OCI-LY3 (cell line): Measurements from ENCODE around the gene CPXM2.

Experiments used
- H2AFZ ChIP-seq: fragments of 200-600, 300-600 bp; shearing (Covaris generic); 2 replicates; pipeline ENCODE4 v1.6.0; 2014; ENCODE audit warnings: antibody characterized with exemption, low read depth, low read length
- H3K27ac ChIP-seq: fragments of 200-600, 300-600 bp; sonication (generic); 2 replicates; pipeline ENCODE4 v1.5.1; 2014; ENCODE audit warnings: mild to moderate bottlenecking, low read length, moderate library complexity, mixed read lengths
- H3K27me3 ChIP-seq: fragments of 200-600, 300-600 bp; sonication (generic); 2 replicates; pipeline ENCODE4 v1.6.1; 2014; ENCODE audit warnings: low read depth, low read length, mixed read lengths
- H3K36me3 ChIP-seq: fragments of 200-600, 300-600 bp; sonication (generic); replicated peaks from 2 replicates; pipeline ENCODE3; 2014; ENCODE audit warnings: low read depth, low read length, mixed read lengths
- H3K4me1 ChIP-seq: fragments of 300-600, 200-600 bp; sonication (generic); 2 replicates; pipeline ENCODE4 v1.6.1; 2014; ENCODE audit warnings: low read length, mixed read lengths
- H3K4me2 ChIP-seq: fragments of 200-600, 300-600 bp; sonication (generic); 2 replicates; pipeline ENCODE4 v1.6.1; 2014; ENCODE audit warnings: low read length, mixed read lengths
- H3K4me3 ChIP-seq: fragments of 300-600, 200-600 bp; sonication (generic); 2 replicates; pipeline ENCODE4 v1.5.1; 2014; ENCODE audit warnings: antibody characterized with exemption, mild to moderate bottlenecking, low read length, moderate library complexity
- H3K79me2 ChIP-seq: fragments of 300-600, 200-600 bp; shearing (Covaris generic); 2 replicates; pipeline ENCODE4 v1.6.1; 2014; ENCODE audit warnings: mild to moderate bottlenecking, low read length, mixed read lengths
- H3K9ac ChIP-seq: fragments of 300-600, 200-600 bp; shearing (Covaris generic); 2 replicates; pipeline ENCODE4 v1.6.0; 2014; ENCODE audit warnings: mild to moderate bottlenecking, low read length, moderate library complexity
- H3K9me3 ChIP-seq: fragments of 200-600, 300-600 bp; shearing (Covaris generic); 2 replicates; pipeline ENCODE4 v1.6.1; 2014; ENCODE audit warnings: low read length, mixed read lengths; ENCODE audit not compliant: insufficient read depth
- H4K20me1 ChIP-seq: fragments of 200-600, 300-600 bp; sonication (generic); 2 replicates; pipeline ENCODE4 v1.6.1; 2016; ENCODE audit warnings: low read length, mixed read lengths; ENCODE audit not compliant: insufficient read depth
- EZH2phosphoT487 ChIP-seq: fragments of 200-600 bp; shearing (Covaris generic); IDR thresholded peaks from 2 replicates; pipeline ENCODE4 v1.6.1; 2018; ENCODE audit warnings: antibody characterized with exemption, mixed run types, low read depth
- TF ChIP-seq, protein P1 (sequence below): fragments of 200-600, 300-600 bp; sonication (generic); IDR thresholded peaks from 2 replicates; pipeline ENCODE4 v1.5.1; 2014; ENCODE audit warnings: antibody characterized with exemption, low read length, low read depth

CPXM2 gene

DNA sequence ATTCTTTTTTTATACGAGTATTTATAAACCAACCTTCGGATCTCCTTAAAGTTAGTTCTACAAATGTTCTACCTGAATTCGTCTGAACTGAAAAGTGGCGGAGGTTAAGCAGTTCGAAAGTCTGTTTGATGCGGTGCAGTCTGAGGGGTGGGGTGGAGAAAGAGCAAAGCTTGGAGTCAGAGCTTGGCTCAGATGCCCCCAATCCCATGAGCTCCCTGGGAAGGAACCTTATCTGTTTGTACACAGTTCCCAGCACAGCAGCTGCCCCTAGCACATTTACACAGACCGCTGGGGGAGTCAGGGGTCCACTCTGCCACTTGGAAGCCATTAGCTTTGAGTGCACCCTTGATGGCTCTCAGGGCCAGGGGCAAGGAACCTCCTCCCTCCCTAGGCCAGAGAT is 30.8 kb downstream of the CPXM2 start:
- Histone ChIP-seq H3K27ac (no peak overlapping the region), H3K4me3 (no peak overlapping the region), H4K20me1 (no peaks in the 10 kb centered on the region), H2AFZ (no peak overlapping the region), H3K9me3 (no peaks in the 10 kb centered on the region), H3K4me1 (no peaks in the 10 kb centered on the region), H3K36me3 (no peaks in the 10 kb centered on the region), H3K27me3 (no peaks in the 10 kb centered on the region), H3K9ac (no peak overlapping the region), H3K4me2 (no peak overlapping the region), H3K79me2 (no peaks in the 10 kb centered on the region)
- TF ChIP-seq, protein P1, sequence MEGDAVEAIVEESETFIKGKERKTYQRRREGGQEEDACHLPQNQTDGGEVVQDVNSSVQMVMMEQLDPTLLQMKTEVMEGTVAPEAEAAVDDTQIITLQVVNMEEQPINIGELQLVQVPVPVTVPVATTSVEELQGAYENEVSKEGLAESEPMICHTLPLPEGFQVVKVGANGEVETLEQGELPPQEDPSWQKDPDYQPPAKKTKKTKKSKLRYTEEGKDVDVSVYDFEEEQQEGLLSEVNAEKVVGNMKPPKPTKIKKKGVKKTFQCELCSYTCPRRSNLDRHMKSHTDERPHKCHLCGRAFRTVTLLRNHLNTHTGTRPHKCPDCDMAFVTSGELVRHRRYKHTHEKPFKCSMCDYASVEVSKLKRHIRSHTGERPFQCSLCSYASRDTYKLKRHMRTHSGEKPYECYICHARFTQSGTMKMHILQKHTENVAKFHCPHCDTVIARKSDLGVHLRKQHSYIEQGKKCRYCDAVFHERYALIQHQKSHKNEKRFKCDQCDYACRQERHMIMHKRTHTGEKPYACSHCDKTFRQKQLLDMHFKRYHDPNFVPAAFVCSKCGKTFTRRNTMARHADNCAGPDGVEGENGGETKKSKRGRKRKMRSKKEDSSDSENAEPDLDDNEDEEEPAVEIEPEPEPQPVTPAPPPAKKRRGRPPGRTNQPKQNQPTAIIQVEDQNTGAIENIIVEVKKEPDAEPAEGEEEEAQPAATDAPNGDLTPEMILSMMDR = no peak
- no peak for TF ChIP-seq EZH2phosphoT487

GRCh38 chr10:123860209-123860608 is 31.4 kb downstream of the CPXM2 start:
- no peak overlapping the region for H3K27ac ChIP-seq
- no peak overlapping the region for H2AFZ ChIP-seq
- H3K4me2 ChIP-seq = no peak overlapping the region
- H3K4me3 ChIP-seq = no peak overlapping the region
- TF ChIP-seq EZH2phosphoT487 = no peak
- TF ChIP-seq, protein P1 = no peak
- H4K20me1 ChIP-seq = no peaks in the 10 kb centered on the region
- no peaks in the 10 kb centered on the region for H3K27me3 ChIP-seq
- no peaks in the 10 kb centered on the region for H3K4me1 ChIP-seq
- H3K9ac ChIP-seq = no peak overlapping the region
- H3K79me2 ChIP-seq = no peaks in the 10 kb centered on the region
- H3K36me3 ChIP-seq = no peaks in the 10 kb centered on the region
- no peaks in the 10 kb centered on the region for H3K9me3 ChIP-seq

DNA sequence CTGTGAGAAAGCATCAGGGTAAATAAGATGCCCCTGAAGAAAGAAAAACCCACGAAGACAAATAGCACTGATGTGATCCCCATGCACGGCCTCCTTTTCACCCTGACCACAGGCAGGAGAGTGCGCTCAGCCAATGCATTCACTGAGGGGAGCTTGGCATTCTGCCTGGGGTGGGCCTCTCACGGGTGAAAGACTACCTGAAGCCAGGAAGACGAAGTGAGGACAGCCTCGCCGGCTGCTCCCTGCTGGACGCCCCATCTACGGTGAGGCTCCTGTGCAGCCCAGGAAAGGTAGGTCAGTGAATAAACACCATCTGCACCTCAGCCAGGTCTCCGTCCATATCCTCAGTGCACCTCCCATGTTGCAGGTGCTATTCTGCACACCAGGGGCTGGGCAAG is 32.0 kb downstream of the CPXM2 start:
- Histone ChIP-seq H2AFZ (no peak overlapping the region), H3K27ac (no peak overlapping the region), H4K20me1 (no peaks in the 10 kb centered on the region), H3K4me1 (no peaks in the 10 kb centered on the region), H3K36me3 (no peaks in the 10 kb centered on the region), H3K27me3 (no peaks in the 10 kb centered on the region), H3K4me3 (no peak overlapping the region), H3K79me2 (no peaks in the 10 kb centered on the region), H3K9me3 (no peaks in the 10 kb centered on the region), H3K4me2 (no peak overlapping the region), H3K9ac (no peak overlapping the region)
- TF ChIP-seq EZH2phosphoT487 = no peak
- TF ChIP-seq, protein P1 = no peak

DNA sequence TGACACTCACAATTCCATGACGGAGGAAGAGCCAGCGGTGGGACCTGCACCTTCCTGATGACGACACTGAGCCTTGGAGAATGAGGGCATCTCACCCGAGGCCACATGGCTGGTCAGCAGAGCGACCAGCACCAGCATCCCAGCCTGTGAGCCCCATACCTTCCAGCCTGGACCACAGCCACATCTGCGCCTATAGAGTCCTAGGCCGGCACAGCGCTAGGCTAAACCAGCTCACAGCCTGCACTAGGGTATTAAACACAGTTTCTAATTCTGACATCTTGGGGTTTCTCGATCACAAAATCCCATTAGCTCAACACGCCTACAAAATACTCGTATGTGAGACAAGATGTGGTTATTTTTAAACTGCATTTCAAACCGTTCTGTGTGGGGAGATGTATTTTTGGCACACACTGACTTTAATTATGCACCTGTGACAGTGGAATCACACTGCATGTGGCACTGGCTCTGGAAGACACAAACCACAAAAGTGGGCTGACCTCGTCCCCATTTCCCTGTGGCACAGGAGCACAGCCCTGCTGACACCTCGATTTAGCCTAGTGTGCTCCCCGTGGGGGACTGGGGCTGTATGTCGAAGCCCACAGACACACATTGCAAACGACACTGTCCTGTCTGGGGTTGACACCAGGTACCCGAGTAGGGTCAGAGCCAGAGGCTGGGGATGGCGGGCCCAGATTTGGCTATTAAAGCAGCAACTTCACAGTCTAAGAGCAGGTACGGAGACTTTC is 32.5 kb downstream of the CPXM2 start:
- H3K4me2 ChIP-seq = no peak overlapping the region
- H4K20me1 ChIP-seq = no peaks in the 10 kb centered on the region
- H3K4me1 ChIP-seq = no peaks in the 10 kb centered on the region
- no peak overlapping the region for H3K4me3 ChIP-seq
- no peak overlapping the region for H3K27ac ChIP-seq
- H3K27me3 ChIP-seq = no peaks in the 10 kb centered on the region
- H2AFZ ChIP-seq = no peak overlapping the region
- H3K36me3 ChIP-seq = no peaks in the 10 kb centered on the region
- TF ChIP-seq, protein P1 = no peak
- no peak for TF ChIP-seq EZH2phosphoT487
- no peaks in the 10 kb centered on the region for H3K79me2 ChIP-seq
- H3K9ac ChIP-seq = no peak overlapping the region
- H3K9me3 ChIP-seq = no peaks in the 10 kb centered on the region
